GM18873 (cell line): ENCODE results near the gene HLA-DPA1.

Source experiments
- ATAC-seq: cut with Tn5 transposase; IDR thresholded peaks from one replicate; pipeline ENCODE4 v1.9.1; 2021; ENCODE audit warnings: mild to moderate bottlenecking, moderate library complexity, moderate number of reproducible peaks; ENCODE audit not compliant: unreplicated experiment, low FRiP score

Gene HLA-DPA1

GRCh38 chr6:33091957-33092356 lies 18.5 kb upstream of the HLA-DPA1 start:
- ATAC-seq = no peak

- ATAC-seq = no peak
Measured at GRCh38 chr6:33088931-33089620, 15.6 kb upstream of the HLA-DPA1 start.

- ATAC-seq = no peak
Measured at GRCh38 chr6:33088258-33088930, 14.9 kb upstream of the HLA-DPA1 start.

DNA sequence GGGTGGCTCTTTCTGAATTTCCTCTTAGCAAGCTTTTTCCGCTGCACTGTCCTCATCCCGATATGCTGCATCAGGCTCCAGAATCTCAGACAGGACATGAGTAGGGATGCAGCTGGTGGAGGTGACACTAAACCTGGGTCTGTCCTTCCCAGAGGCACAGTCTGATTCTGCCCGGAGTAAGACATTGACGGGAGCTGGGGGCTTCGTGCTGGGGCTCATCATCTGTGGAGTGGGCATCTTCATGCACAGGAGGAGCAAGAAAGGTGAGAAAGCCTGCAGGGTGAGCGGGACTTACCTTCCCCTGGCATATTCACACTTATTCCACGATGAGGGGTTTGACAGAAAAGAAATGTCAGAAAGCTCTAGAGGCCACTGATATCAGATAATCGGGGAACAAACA lies 12.2 kb upstream of the HLA-DPA1 start:
- ATAC-seq = no peak

GRCh38 chr6:33082702-33083101 lies 9.3 kb upstream of the HLA-DPA1 start:
- ATAC-seq = no peak

DNA sequence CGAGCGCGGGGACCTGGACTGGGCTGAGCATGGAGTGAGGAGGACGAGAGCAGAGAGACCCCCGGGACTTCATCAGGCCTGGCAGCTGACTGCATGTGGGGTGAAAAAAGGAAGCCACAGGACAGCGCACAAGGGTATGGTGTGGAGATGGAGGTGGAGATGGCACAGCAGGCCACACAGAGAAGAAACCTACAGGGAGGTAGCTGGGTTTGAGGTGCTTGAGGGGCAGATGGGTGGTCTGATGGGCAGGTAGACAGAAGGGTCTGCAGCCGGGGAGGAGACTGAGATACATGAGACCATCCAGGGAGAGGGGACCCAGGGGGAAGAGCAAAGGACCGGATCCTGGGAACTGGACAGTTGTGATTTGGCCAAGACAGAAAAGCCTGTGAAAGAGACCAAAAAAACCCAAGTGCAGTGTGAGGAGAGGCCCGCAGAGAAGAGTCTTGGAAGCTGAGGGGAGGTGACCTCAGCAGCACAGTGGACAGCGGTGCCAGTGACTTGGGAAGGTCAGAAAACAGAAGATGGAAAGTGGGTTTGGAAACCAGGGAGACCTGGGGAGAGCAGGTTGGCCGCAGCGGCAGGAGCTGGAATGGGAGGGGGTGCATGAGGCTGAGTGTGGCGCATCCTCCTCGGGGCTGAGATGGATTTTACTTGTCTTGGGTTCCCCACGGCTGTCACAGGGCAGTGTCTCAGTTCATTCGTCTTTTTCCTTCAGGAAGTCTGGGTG lies 7.8 kb upstream of the HLA-DPA1 start:
- no peak for ATAC-seq

- no peak for ATAC-seq
Measured at GRCh38 chr6:33080127-33081089, 7.0 kb upstream of the HLA-DPA1 start.

DNA sequence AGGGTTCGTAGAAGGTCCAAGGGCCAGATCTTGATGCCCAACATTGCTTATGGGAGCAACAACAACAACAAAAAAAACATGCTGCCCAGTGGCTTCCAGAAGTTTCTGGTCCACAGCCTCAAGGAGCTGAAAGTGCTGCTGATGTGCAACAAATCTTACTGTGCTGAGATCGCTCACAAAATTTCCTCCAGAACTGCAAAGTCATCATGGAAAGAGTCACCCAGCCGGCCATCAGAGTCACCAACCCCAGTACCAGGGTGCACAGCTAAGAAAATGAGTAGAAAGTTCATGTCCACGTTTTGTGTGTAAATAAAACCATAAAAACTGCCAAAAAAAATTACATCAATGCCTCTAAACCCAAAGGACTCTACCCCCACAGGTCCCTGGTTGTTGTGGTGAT lies 6.1 kb upstream of the HLA-DPA1 start:
- no peak for ATAC-seq

DNA sequence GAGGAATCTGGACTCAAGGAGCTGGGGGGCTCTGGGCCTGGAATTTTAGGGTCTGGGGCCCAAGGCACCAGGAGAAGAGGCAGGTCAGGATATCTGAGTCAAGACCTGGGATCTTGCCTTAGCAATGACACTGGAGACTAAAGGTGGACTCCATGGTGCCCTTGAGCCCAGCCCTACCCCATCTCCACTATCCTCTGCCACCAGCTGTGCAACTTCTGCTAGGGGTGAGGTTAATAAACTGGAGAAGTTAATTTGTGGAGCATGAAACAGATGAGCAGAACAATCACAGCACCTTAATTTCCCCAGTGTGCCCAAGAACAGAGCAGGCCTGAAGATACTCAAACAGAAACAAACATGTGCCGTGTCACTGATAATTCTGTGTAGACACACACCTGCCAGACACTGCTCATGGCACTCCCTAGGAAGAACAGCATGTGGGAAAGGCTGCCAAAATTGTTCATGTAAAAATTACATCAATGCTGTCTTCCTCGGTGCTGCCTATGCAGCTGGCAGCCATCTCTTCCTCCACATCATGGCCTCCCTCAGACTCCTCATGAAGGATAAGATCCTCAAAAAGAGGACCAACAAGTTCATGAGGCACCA lies 5.6 kb upstream of the HLA-DPA1 start:
- ATAC-seq = no peak

- no peak for ATAC-seq
Measured at GRCh38 chr6:33078442-33078841, 5.0 kb upstream of the HLA-DPA1 start.

- no peak for ATAC-seq
Measured at GRCh38 chr6:33077908-33078307, 4.5 kb upstream of the HLA-DPA1 start.

GRCh38 chr6:33076406-33076934 lies 3.0 kb upstream of the HLA-DPA1 start:
- ATAC-seq = no peak

DNA sequence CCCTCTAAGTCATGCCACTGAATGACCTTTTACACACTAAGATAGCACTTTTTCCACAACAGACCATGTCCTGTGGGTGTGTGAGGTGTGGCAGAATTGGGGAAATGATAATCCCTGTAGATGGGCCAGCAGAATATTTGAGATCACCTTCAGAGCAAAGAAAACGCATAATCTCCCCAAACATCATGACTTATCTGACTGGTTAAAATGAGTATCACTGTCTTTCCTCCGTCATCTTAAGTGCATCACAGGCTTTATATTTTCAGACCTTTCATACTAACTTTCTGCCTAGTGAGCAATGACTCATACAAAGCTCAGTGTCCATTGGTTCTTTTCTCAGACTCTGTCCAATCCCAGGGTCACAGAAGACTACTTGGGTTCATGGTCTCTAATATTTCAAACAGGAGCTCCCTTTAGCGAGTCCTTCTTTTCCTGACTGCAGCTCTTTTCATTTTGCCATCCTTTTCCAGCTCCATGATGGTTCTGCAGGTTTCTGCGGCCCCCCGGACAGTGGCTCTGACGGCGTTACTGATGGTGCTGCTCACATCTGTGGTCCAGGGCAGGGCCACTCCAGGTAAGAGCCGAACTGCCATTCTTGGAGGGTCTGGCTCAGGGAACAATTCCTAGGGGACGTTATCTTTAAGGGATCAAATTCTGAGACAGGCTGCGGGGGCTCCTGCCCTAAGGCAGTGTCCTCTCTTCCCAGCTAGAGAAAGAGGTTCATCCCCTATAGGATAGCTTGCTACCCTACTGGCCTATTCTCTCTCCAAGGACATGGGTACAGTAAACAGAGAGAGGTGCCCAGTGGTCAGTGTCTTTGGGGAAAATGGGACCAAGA lies 2.3 kb upstream of the HLA-DPA1 start, which contains the start of gene HLA-DPB1:
Gene HLA-DPB1, plus strand, starts transcription at position 423 of the 838 bp plus-strand sequence. Its CDS starts 52 bp downstream, at position 475.
- peak; percentile 65 for ATAC-seq

GRCh38 chr6:33075208-33075567 lies 1.7 kb upstream of the HLA-DPA1 start:
- ATAC-seq = peak; percentile 14

GRCh38 chr6:33072508-33073100 lies 845 bp downstream of the HLA-DPA1 start:
- no peak for ATAC-seq

DNA sequence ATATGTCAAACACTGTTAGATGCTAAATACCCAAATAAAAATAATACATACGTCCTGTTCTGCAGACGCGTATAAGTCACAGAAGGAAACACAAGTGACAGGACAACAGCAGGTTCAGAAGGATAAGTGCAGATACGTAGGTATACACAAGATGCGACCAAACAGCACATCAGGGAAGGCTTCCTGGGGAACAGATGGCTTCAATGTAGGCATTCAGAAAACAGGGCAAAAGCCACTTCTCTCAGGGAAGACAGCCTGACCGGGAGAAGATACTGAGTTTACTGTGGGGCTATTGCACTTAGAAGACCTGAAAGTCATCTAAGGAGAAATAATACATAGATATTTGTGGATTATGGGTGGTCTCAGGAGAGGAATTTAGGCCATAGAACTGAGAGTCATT lies 1.9 kb downstream of the HLA-DPA1 start:
- no peak for ATAC-seq

DNA sequence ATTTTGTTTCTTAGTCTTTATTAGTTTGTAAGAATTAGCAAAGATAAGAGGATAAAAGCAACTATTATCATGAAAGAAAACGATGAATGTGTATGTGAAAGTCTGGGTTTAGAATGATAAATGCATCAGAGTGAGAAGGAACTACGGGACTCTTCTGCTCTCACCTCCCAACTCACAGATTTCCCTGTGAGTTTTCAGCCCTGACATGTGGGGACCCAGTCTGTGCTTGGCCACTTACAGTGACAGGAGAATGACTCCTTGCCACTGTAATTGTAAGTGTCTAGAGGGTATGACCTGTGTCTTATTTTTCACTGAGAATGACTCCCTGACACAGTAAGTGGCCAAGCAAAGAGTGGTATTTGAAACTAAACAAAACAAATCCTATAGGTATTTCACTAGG lies 2.5 kb downstream of the HLA-DPA1 start:
- ATAC-seq = no peak

DNA sequence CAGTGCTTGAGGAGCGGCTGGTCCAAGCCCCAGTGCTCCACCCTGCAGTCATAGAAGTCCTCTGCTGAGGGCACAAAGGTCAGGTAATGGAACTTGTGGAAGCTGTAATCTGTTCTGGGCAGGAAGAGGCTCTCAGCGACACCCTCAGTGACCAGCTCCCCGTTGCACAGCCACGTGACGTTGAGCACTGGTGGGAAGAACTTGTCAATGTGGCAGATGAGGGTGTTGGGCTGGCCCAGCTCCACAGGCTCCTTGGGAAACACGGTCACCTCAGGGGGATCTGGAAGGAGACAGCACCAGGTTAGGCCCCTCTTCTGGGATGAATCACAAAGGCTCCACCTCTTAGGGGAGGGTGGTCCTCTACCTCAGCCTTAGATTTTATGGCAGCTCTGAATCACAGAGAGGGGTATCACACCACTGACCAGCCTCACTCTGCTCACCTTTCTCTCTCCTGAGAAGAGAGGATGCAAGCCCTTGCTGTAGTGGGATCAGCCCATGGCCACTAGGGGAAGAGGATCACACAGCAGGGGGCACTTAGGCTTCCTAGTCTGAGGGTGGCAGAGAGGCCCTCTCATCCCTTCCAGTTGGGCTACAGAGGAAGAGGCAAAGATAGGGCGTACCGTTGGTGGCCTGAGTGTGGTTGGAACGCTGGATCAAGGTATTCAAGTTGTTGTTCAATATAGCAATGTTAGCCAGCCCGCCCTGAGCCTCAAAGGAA lies 4.3 kb downstream of the HLA-DPA1 start:
- ATAC-seq = no peak
